ENCODE results near the gene KCNQ1.

The KCNQ1 gene

GRCh38 chr11:2796091-2796490 is 351.3 kb downstream of the KCNQ1 start:
- no peak for TF ChIP-seq CTCF (IDR thresholded peaks at IDR 0.05; ENCODE audit: low read depth, low read length)
- no peak overlapping the region for H3K4me3 ChIP-seq (ENCODE audit: low read depth, low read length)

- TF ChIP-seq CTCF (IDR thresholded peaks at IDR 0.05; ENCODE audit: low read depth, low read length): no peak
- no peak overlapping the region for H3K4me3 ChIP-seq (ENCODE audit: low read depth, low read length)
Measured at GRCh38 chr11:2796508-2797113, 351.8 kb downstream of the KCNQ1 start.

GRCh38 chr11:2797121-2797711 is 352.4 kb downstream of the KCNQ1 start:
- no peak overlapping the region for H3K4me3 ChIP-seq (ENCODE audit: low read depth, low read length)
- no peak for TF ChIP-seq CTCF (IDR thresholded peaks at IDR 0.05; ENCODE audit: low read depth, low read length)

- TF ChIP-seq CTCF (IDR thresholded peaks at IDR 0.05; ENCODE audit: low read depth, low read length): no peak
- H3K4me3 ChIP-seq (ENCODE audit: low read depth, low read length): no peak overlapping the region
Measured at GRCh38 chr11:2797741-2798361, 353.0 kb downstream of the KCNQ1 start.

GRCh38 chr11:2798951-2799761 is 354.3 kb downstream of the KCNQ1 start:
- no peak for TF ChIP-seq CTCF (IDR thresholded peaks at IDR 0.05; ENCODE audit: low read depth, low read length)
- no peak overlapping the region for H3K4me3 ChIP-seq (ENCODE audit: low read depth, low read length)

- TF ChIP-seq CTCF (IDR thresholded peaks at IDR 0.05; ENCODE audit: low read depth, low read length): no peak
Measured at GRCh38 chr11:2799881-2800654, 355.3 kb downstream of the KCNQ1 start.

More at GRCh38 chr11:2799881-2800654, 355.3 kb downstream of the KCNQ1 start:
- H3K4me3 ChIP-seq (ENCODE audit: low read depth, low read length): no peak overlapping the region
